SU-DHL-6 (cell line): ENCODE measurements around the gene FOCAD.

Source experiments
- H2AFZ ChIP-seq: fragments of 200-600 bp; sonication (generic); 2 replicates; pipeline ENCODE4 v1.6.1; 2014; ENCODE audit warnings: low read depth, mild to moderate bottlenecking, moderate library complexity, mixed read lengths, antibody characterized with exemption, low read length; ENCODE audit not compliant: severe bottlenecking
- H3F3A ChIP-seq: fragments of 200-600 bp; shearing (Covaris generic); 2 replicates; pipeline ENCODE4 v1.6.0; 2016; ENCODE audit warnings: antibody characterized with exemption, mild to moderate bottlenecking; ENCODE audit not compliant: insufficient read depth
- H3K27ac ChIP-seq: fragments of 200-600 bp; sonication (generic); 2 replicates; pipeline ENCODE4 v1.5.1; 2016; ENCODE audit warnings: low read depth, mild to moderate bottlenecking, low read length, moderate library complexity, mixed read lengths
- H3K27me3 ChIP-seq: fragments of 200-600 bp; sonication (generic), shearing (Covaris generic); 2 replicates; pipeline ENCODE4 v1.6.0; 2014; ENCODE audit warnings: mild to moderate bottlenecking, low read length
- H3K36me3 ChIP-seq: fragments of 200-600 bp; sonication (generic); 2 replicates; pipeline ENCODE4 v1.6.1; 2014; ENCODE audit warnings: mild to moderate bottlenecking, low read length, mixed read lengths
- H3K4me2 ChIP-seq: fragments of 300-600, 200-600 bp; shearing (Covaris generic), sonication (generic); 2 replicates; pipeline ENCODE4 v1.6.0; 2014; ENCODE audit warnings: low read length, low read depth, mild to moderate bottlenecking; ENCODE audit not compliant: poor library complexity, severe bottlenecking
- H3K4me3 ChIP-seq: fragments of 200-600 bp; sonication (generic); 2 replicates; pipeline ENCODE4 v1.5.1; 2014; ENCODE audit warnings: antibody characterized with exemption, low read length, mild to moderate bottlenecking, mixed read lengths; ENCODE audit not compliant: insufficient read depth, poor library complexity, severe bottlenecking
- H3K79me2 ChIP-seq: fragments of 200-600 bp; sonication (generic); 2 replicates; pipeline ENCODE4 v1.6.1; 2014; ENCODE audit warnings: mild to moderate bottlenecking, low read length, moderate library complexity; ENCODE audit not compliant: insufficient read depth
- H3K9ac ChIP-seq: fragments of 200-600 bp; sonication (generic); 2 replicates; pipeline ENCODE4 v1.7.0; 2014; ENCODE audit warnings: mild to moderate bottlenecking, low read length
- H3K9me2 ChIP-seq: fragments of 200-600 bp; sonication (generic); replicated peaks from 2 replicates; pipeline ENCODE4 v1.6.1; 2014; ENCODE audit warnings: low read length; ENCODE audit not compliant: insufficient read depth
- H3K9me3 ChIP-seq: fragments of 200-600 bp; sonication (generic); 2 replicates; pipeline ENCODE4 v1.6.1; 2014; ENCODE audit warnings: low read length, mixed read lengths; ENCODE audit not compliant: insufficient read depth
- H4K20me1 ChIP-seq: fragments of 200-600 bp; sonication (generic); 2 replicates; pipeline ENCODE4 v1.6.1; 2014; ENCODE audit warnings: low read depth, mild to moderate bottlenecking, antibody characterized with exemption, low read length, moderate library complexity, mixed read lengths
- EZH2phosphoT487 ChIP-seq: fragments of 200-600 bp; sonication (generic), shearing (Covaris generic); conservative IDR thresholded peaks from 2 replicates; pipeline ENCODE4 v1.6.1; 2018; ENCODE audit warnings: mild to moderate bottlenecking, antibody characterized with exemption, low read length, moderate library complexity, mixed read lengths
- TF ChIP-seq, protein P1 (sequence below): fragments of 200-600 bp; sonication (generic); IDR thresholded peaks from one replicate; pipeline ENCODE4 v1.5.1; 2017; ENCODE audit warnings: antibody characterized with exemption, mild to moderate bottlenecking, low read length, moderate library complexity; ENCODE audit not compliant: insufficient read depth, poor library complexity, severe bottlenecking

The FOCAD gene

DNA sequence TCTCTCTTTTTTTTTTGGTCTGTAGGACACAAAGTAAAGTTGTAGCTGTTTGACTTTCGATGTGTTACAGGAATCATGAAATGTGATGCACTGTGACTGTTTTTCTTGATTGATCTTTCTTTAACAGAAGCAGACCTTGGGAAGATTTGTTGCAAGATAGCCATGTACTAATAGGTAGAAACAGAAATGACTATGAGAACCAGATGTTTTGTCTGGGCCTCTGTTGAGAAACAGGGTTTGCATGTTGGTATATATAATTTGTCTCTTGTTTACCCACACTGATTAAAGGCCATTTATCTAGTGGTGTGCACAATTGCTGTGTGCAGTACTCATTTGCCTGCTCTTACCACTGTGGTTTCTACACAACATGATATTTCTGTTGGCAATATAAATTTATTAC is 222.3 kb downstream of the FOCAD start:
- Histone ChIP-seq H3K4me2 (no peak overlapping the region), H3K9me2 (no peaks in the 10 kb centered on the region), H3K27me3 (no peaks in the 10 kb centered on the region), H3F3A (no peaks in the 10 kb centered on the region), H3K4me3 (no peak overlapping the region), H2AFZ (no peak overlapping the region), H3K79me2 (no peaks in the 10 kb centered on the region), H3K9ac (no peak overlapping the region), H3K27ac (no peak overlapping the region), H3K9me3 (no peaks in the 10 kb centered on the region), H4K20me1 (no peaks in the 10 kb centered on the region), H3K36me3 (no peaks in the 10 kb centered on the region)
- TF ChIP-seq, protein P1, sequence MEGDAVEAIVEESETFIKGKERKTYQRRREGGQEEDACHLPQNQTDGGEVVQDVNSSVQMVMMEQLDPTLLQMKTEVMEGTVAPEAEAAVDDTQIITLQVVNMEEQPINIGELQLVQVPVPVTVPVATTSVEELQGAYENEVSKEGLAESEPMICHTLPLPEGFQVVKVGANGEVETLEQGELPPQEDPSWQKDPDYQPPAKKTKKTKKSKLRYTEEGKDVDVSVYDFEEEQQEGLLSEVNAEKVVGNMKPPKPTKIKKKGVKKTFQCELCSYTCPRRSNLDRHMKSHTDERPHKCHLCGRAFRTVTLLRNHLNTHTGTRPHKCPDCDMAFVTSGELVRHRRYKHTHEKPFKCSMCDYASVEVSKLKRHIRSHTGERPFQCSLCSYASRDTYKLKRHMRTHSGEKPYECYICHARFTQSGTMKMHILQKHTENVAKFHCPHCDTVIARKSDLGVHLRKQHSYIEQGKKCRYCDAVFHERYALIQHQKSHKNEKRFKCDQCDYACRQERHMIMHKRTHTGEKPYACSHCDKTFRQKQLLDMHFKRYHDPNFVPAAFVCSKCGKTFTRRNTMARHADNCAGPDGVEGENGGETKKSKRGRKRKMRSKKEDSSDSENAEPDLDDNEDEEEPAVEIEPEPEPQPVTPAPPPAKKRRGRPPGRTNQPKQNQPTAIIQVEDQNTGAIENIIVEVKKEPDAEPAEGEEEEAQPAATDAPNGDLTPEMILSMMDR, result no peak
- TF ChIP-seq EZH2phosphoT487, result no peak

DNA sequence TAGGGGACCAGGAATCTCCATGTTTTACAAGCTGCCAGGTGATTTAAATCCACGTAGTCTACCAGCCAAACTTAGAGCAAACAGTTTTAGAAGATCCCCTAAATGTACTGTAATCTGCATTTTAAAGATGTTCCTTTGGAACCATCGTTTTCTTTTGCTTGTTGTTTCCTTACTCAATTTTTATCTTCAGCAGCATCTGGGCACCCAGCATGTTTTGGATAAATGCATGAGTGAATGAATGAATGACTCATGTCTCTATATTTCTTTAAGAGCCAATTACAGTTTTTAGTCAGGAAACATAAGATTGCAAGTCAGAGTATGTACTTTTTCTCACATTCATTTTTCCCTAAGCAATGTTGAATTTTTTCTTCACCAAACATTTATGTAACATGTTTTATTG is 224.4 kb downstream of the FOCAD start:
- no peaks in the 10 kb centered on the region for H4K20me1 ChIP-seq
- H3K4me2 ChIP-seq, result no peak overlapping the region
- H3K4me3 ChIP-seq, result no peak overlapping the region
- no peak overlapping the region for H2AFZ ChIP-seq
- no peaks in the 10 kb centered on the region for H3K9me3 ChIP-seq
- H3K9me2 ChIP-seq, result no peaks in the 10 kb centered on the region
- no peak overlapping the region for H3K9ac ChIP-seq
- no peak for TF ChIP-seq EZH2phosphoT487
- TF ChIP-seq, protein P1, result no peak
- H3K36me3 ChIP-seq, result no peaks in the 10 kb centered on the region
- no peak overlapping the region for H3K27ac ChIP-seq
- no peaks in the 10 kb centered on the region for H3K79me2 ChIP-seq
- no peaks in the 10 kb centered on the region for H3F3A ChIP-seq
- H3K27me3 ChIP-seq, result no peaks in the 10 kb centered on the region

DNA sequence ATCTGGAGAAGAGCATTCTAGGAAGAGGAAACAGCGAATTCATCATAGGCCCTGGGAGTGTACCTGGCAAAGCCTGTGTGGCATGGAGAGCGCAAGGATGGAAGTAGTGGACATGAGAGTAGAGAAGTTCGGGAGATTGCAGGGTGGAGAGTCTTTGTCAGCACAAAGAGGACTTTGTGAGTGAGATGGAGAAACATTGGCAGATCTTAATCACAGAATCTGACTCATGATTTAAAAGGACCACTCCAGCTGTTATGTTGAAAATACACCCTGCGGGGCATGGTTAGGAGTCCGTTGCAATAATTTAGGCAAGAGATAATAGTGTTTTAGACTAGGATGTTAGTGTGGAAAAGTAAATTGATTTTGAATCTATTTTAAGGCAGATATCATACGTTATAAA is 230.5 kb downstream of the FOCAD start:
- Histone ChIP-seq H2AFZ (no peak overlapping the region), H3K9ac (no peak overlapping the region), H3K79me2 (no peaks in the 10 kb centered on the region), H3K27ac (no peak overlapping the region), H3F3A (no peaks in the 10 kb centered on the region), H3K27me3 (no peaks in the 10 kb centered on the region), H3K4me2 (no peak overlapping the region), H3K9me3 (no peaks in the 10 kb centered on the region), H3K36me3 (no peaks in the 10 kb centered on the region), H4K20me1 (no peaks in the 10 kb centered on the region), H3K9me2 (no peaks in the 10 kb centered on the region), H3K4me3 (no peak overlapping the region)
- no peak for TF ChIP-seq EZH2phosphoT487
- TF ChIP-seq, protein P1, result no peak
